HG03460 (cell line): Measurements from ENCODE around the gene FOSB.
A peak's percentile ranks its signal among the peaks of the same experiment; 100 is the strongest.

ENCODE experiments used
- ATAC-seq: cut with Tn5 transposase; IDR thresholded peaks from one replicate; pipeline ENCODE4 v1.9.1; 2021; ENCODE audit not compliant: unreplicated experiment

The FOSB gene

GRCh38 chr19:45522010-45522941, 54.5 kb downstream of the FOSB start:
- no peak for ATAC-seq

- peak; percentile 47 for ATAC-seq
These were observed 56.0 kb downstream of the FOSB start for GRCh38 chr19:45523642-45524256.

- no peak for ATAC-seq
These were observed 56.9 kb downstream of the FOSB start for GRCh38 chr19:45524575-45525129.
